Breast epithelium (tissue), 3 donors: ENCODE measurements around the gene FAM162A.

ENCODE experiments used
- POLR2A ChIP-seq: fragments of 450-650 bp; IDR thresholded peaks from one replicate; pipeline ENCODE4 v1.6.1; 2016; ENCODE audit warnings: antibody characterized with exemption, mild to moderate bottlenecking, moderate library complexity
- POLR2AphosphoS5 ChIP-seq, 3 donors: sonication (generic); formaldehyde crosslinking; IDR thresholded peaks; one replicate each; pipeline ENCODE4 v1.6.1; 2017; ENCODE audit warnings: antibody characterized with exemption in 3 of 3
- TF ChIP-seq, protein P1 (sequence below), 3 donors: fragments of 450-650 bp; IDR thresholded peaks; one replicate each; pipeline ENCODE4 v1.5.1; 2016 to 2017; ENCODE audit warnings: antibody characterized with exemption in 3 of 3, mild to moderate bottlenecking in 3 of 3, moderate library complexity in 3 of 3

DNA sequence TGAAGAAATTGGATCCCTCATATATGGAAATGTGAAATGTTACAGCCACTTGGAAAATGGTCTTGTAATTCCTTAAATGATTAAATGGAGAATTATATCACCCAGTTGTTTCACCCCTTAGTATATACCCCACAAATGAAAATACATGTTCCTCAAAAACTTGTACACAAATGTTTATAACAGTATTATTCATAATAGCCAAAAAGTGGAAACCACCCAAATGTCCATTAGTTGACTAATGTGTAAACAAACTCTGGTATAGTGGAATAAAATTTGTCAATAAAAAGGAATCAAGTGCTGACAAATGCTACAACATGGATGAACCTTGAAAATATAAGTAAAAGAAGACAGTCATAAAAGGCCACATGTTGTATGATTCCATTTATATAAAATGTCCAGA lies 12.5 kb downstream of the FAM162A start:
- TF ChIP-seq, protein P1, sequence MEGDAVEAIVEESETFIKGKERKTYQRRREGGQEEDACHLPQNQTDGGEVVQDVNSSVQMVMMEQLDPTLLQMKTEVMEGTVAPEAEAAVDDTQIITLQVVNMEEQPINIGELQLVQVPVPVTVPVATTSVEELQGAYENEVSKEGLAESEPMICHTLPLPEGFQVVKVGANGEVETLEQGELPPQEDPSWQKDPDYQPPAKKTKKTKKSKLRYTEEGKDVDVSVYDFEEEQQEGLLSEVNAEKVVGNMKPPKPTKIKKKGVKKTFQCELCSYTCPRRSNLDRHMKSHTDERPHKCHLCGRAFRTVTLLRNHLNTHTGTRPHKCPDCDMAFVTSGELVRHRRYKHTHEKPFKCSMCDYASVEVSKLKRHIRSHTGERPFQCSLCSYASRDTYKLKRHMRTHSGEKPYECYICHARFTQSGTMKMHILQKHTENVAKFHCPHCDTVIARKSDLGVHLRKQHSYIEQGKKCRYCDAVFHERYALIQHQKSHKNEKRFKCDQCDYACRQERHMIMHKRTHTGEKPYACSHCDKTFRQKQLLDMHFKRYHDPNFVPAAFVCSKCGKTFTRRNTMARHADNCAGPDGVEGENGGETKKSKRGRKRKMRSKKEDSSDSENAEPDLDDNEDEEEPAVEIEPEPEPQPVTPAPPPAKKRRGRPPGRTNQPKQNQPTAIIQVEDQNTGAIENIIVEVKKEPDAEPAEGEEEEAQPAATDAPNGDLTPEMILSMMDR (IDR thresholded peaks at IDR 0.05), result no peak
- TF ChIP-seq POLR2A, result no peak
- TF ChIP-seq POLR2AphosphoS5 (IDR thresholded peaks at IDR 0.05), result no peak
